ENCODE results near the gene INSRR.

Gene INSRR

DNA sequence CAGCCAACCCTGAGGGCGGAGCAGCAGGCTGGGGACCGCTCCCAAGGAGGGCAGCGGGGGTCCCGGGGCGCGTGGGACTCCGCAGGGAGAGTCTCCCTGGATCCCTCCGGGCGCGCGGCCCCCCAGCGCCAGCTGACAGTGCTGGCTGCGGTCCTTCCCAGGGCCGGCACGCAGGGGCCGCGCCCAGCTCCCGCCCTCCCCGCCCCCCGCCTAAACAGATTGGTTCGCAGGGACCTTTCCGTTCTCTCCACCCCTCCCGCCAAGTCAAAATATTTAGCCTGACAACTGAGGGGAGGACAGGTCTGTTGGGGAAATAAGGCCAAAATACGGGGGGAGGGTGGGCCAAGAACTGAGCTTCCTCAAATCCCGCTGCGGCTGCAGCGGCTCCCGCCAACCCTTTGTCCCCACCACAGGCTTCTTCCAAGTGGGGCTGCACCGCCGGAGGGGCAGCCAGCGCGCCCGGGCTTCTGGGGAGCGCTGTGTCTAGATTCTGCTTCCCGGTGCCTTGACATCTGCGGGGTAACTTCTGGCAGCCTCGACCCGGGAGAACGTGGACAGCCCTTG is at the start of gene INSRR:
Gene INSRR, minus strand, starts transcription at position 159 of the 564 bp plus-strand sequence. CDS start 496 bp downstream, outside the sequence.
- in situ Hi-C loops (cut with MboI; ENCODE audit: low sequenced_read_pairs): no loop called here

DNA sequence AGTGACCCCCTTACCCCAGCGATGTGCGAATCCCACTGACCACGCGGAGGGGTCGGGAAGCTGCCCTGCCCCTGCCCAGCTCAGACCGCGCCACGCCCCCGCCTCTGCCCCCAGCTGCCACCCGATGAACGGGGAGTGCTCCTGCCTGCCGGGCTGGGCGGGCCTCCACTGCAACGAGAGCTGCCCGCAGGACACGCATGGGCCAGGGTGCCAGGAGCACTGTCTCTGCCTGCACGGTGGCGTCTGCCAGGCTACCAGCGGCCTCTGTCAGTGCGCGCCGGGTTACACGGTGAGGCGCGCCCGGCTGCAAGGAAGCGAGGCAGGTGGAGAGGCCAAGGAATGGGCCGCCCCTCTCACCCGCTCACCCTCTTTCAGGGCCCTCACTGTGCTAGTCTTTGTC is 49.6 kb upstream of the INSRR start:
- in situ Hi-C loops (cut with MboI; ENCODE audit: low sequenced_read_pairs): no loop called here

DNA sequence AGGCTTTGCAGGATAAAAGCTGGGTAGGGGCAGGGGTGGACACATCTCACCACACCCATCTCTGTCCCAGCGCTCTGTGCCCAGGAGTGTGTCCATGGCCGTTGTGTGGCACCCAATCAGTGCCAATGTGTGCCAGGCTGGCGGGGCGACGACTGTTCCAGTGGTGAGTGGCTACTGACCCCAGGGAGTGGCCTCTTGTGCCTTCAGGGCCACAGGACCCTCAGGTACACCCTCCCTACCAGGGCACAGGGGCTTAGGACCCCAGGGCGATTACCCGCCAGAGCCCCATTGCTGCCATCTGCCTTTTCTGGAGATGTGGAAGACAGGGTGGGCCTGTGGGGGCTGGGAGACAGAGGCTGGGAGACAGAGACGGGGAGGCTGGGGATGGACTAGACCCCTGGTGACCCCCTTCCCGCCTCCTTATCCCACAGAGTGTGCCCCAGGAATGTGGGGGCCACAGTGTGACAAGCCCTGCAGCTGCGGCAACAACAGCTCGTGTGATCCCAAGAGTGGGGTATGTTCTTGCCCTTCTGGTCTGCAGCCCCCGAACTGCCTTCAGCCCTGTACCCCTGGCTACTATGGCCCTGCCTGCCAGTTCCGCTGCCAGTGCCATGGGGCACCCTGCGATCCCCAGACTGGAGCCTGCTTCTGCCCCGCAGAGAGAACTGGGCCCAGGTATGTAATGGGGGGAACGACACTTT is 47.4 kb upstream of the INSRR start:
- in situ Hi-C loops (cut with MboI; ENCODE audit: low sequenced_read_pairs): no loop called here

DNA sequence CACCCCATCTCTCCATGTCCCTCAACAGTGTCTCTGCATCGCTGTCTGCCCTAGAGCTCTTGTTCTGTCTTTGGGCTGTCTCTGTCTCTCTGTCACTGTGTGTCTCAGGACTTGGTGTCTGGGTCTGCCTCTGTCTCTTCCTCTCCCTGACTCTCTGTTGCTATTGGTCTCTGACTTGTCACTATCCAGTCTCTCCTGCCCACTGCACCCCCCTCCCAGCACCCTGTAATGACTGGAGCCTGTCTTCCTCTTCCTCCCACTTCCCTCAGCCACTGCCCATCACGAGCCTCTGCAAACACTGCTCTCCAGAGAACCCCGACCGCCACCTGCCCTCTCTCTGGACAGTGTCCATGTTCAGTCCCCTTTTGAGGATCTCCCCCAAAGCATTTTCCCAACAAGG is 46.7 kb upstream of the INSRR start:
- in situ Hi-C loops (cut with MboI; ENCODE audit: low sequenced_read_pairs): no loop called here

DNA sequence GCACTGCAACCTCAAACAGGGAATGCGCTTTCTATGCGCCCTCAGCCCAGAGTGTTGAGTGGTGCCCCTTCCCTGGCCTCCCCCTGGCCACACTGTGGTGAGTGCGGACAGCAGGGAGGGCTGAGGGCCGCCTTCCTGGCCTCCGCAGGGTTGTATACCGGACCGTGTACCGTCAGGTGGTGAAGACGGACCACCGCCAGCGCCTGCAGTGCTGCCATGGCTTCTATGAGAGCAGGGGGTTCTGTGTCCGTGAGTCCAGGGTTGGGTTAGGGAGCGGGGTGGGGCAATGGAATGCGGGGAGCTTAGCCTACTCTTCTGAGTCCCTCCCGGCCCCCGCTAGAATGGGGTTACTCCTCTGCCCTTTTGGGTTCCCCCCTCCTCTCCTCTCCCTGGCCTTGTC is 46.3 kb upstream of the INSRR start:
- in situ Hi-C loops (cut with MboI; ENCODE audit: low sequenced_read_pairs): no loop called here

DNA sequence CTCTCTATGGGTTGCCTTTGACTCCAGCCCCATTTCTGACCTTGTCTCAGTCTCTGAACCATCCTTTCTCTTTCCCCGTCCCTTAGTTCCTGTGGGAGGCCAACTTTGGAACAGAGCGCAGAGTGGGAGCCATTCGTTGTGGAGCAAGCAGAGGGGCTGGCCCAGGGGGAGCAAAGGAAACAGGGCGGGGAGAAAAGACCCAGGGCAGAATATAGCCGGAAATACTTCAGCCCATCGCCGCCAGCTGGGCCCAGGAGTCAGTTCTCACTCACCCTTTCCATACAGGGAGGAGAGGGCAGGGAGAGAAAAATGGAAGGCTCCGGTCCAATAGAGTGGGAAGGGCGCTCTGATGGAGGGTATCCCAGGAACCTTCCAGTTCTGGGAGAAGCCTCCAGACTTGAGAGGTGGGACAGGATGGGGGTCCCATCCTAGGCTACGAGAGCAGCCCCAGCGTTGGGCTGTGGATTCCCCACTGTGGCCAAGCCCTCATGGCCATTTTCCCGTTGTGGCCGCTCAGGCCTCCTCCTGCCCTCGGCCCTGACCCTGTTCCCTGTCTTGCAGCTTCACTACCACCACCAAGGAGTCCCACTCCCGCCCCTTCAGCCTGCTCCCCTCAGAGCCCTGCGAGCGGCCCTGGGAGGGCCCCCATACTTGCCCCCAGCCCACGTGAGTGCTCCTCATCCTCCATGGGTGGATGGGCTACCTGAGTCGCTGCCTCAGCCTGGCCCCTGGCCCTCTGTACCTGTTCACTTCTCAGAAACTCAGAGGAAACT is 45.5 kb upstream of the INSRR start:
- in situ Hi-C loops (cut with MboI; ENCODE audit: low sequenced_read_pairs): no loop called here

DNA sequence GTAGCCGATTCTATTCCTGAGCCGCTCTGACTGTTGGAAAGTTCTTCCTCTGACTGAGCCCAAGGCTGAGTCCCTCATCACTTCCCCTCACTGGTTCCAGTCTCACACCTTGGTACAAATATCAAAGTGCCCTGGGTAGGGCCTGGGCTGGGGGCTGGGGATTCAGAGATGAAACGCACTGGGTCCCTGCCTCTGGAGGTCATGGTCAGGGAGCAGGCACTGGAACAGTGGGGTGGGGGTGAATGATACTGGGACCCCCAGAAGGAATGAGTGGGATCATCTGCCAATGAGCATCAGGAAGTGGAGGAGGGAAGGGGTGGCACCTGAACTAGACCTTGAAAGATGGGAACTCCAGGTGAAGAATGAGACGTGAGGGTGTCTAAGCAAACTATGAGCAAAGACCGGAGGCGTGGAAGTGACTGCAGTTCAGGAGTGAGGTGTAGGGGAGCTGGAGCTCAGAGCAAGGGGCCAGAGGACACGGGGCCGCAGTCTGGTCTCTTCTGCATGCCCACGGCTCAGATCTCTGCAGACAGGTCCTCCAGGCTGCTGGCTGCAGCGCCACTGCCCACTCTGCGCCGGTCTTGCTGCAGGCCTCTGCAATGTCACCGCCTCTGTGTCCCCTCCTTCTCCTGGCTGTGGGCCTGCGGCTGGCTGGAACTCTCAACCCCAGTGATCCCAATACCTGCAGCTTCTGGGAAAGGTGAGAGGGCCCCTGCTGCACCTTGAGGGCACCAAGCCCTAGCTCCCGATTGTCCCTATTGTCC is 44.6 kb upstream of the INSRR start:
- in situ Hi-C loops (cut with MboI; ENCODE audit: low sequenced_read_pairs): no loop called here

DNA sequence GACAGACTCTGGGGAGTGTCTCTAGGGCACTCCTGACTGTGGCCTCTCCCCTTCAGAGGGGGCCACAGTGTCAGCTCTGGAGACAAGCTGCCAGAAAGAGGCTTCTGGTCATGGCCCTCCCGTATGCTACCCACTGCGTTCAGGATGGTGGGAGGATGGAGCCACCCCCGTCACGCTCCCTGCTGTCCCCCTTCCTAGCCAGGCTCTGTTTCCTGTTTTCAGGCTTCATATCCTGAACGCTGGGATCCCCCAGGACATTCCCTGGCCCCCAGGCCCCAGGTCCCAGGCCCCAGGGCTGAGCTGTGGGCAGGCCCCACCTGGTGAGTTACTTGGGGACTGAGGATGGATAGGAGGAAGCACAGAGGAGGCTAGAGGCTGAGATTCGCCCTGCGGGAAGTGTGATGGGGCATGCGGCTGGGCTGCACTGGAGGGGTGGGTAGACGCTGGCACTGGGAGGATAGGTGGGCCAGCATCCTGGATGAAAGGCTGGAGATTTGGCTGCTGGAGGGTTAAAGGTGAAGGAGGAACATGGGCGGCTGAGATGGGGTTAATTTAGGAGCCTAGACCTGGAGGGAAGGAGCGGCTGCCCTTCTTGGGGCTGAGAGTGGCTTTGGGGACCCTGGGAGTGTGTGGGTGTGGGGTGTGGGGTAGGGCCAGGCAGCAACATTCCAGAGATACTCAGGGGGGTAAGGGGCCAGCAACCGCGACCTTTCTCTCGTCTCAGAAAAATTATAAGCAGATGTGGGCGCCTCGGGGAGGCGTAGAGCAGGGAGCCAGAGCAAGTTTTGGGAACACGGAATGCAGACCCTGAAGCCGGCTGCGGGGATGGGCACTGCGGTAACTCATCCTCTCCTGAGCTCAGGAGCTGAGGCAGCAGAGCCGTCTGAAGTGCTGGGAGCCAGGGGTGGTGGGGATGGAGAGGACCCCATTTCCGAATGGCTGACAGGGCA is 43.3 kb upstream of the INSRR start:
- in situ Hi-C loops (cut with MboI; ENCODE audit: low sequenced_read_pairs): no loop called here

DNA sequence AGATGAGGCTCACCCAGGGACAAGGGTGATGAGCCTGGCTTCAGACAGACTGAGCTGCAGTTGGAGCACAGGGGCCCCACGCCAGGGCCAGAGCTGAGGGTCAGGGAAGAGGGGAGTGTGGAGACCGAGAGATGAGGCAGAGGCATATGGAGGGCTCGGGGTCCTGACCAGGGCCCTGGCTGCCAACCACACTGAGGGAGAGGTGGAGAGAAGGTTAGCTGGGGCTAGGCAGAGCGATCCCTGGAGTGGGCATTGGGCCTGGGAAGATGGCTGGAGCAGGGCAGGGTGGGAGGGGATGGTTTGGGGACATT is 42.6 kb upstream of the INSRR start:
- in situ Hi-C loops (cut with MboI; ENCODE audit: low sequenced_read_pairs): no loop called here

DNA sequence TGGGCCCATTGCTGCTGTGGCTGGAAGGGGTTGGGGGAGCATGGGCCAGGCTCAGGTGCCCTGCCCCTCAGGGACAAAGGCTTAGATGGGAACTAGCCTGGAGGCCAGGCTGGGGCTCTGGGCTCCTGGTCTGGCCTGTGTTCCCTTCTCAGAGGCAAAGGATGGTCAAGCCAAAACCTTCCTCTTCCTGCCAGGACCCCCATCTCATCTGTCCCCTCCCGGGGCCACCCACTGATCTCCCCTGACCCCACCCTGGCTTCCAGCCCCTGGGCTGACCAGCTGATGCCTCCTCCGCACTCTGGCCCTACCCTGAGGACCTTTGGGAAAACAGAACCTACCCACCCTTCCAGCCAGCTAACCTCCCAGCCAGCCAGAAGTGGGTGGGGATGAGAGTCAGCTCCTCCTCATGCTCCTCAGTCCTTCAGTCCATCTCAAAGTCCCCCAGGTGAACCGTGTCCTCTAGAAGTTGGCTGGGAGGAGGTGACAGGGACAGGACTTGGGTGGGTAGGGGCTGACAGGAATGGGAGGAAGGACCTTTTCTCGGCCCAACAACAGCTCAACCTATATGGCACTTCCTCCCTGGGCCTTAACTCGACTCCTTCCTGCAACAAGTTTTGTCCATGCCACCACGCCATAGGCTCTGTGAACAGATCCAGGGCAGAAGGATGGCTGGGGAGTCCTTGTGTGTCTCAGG is 42.1 kb upstream of the INSRR start:
- in situ Hi-C loops (cut with MboI; ENCODE audit: low sequenced_read_pairs): no loop called here

DNA sequence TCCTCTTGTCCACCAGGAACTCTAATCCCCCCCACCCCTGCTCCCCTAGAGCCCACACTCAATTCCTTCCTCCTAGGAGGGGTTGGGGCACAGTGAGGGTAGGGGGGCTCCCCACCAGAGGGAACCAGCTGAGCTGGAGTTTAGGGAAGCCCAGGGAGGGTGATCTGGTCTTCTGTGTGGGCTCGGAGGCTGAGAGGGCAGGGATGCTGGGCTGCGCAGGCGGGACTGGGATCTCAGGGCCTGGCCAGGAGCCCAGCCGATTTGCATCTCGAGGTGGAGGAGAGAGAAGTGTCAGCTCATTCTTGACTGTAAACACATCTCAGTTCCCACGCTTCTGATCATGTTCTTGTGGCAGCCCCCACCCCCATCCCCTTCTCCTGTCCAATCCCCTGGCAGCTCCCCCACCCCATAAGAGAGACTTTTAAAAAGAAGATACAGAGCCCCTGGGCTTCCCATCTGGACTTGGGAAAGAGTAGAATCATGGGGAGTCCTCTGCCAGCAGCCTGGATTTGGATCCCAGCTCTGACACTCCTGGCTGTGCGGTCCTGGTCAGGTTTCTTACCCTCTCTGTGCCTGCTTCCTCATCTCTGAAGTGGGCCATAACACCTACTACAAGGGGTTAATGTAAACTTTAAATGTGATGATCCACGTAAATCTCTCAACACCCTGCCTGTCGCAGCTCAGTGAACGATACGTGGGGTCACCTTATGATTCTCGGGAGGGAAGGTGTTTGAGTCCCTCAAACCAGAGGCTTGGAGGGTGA is 41.2 kb upstream of the INSRR start:
- in situ Hi-C loops (cut with MboI; ENCODE audit: low sequenced_read_pairs): no loop called here

DNA sequence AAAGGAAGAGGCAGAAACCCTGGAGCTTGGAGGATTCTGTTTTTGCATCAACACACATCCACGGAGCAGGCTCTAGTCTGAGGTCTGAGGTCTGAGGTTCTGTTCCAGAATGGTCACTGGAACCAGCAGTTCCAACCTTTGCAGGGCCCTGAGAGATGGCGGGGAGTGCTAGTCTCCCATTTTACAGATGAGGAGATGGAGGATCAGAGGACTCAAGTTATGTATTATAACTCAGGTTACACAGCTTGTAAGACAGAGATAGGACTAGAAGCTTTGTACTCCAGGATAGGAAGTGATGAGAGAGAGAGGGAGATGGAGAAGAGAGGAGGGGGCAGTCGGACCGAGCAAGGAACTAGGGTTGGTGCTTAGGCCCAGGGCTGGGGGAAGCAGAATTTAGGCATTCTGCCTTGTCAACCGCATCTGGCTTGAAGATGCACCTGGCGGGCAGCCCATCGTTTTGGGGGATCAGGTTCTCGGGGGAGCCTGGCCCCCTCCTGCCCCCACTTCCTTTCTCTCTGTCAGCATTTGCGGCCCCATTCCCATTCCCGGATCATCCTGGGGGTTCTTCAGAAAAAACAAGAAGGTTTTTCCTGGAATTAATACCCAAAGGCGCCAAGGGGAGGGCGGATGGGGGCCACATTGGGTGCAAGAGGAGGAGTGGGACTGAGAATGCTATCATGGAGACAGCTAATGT is 40.2 kb upstream of the INSRR start:
- in situ Hi-C loops (cut with MboI; ENCODE audit: low sequenced_read_pairs): no loop called here

DNA sequence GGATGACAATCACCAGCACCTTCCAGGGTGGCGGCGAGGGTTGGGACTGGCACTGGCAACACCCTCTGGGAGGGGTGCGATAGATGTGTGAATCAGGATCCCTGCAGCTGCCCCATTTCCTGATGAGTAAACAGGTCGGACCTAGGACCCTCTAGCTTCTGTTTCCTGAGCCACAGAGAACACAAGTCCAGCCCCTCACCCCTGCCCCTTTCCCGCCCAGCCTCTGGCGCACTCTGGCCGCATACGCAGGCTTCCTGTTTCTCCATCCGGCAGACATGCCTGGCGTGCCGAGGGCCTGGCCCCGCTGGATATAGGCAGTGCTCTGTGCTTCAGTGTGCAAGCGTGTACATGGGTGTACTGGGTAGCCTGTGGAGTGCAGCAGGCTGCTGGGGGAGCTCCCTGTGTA is 39.2 kb upstream of the INSRR start:
- in situ Hi-C loops (cut with MboI; ENCODE audit: low sequenced_read_pairs): no loop called here

DNA sequence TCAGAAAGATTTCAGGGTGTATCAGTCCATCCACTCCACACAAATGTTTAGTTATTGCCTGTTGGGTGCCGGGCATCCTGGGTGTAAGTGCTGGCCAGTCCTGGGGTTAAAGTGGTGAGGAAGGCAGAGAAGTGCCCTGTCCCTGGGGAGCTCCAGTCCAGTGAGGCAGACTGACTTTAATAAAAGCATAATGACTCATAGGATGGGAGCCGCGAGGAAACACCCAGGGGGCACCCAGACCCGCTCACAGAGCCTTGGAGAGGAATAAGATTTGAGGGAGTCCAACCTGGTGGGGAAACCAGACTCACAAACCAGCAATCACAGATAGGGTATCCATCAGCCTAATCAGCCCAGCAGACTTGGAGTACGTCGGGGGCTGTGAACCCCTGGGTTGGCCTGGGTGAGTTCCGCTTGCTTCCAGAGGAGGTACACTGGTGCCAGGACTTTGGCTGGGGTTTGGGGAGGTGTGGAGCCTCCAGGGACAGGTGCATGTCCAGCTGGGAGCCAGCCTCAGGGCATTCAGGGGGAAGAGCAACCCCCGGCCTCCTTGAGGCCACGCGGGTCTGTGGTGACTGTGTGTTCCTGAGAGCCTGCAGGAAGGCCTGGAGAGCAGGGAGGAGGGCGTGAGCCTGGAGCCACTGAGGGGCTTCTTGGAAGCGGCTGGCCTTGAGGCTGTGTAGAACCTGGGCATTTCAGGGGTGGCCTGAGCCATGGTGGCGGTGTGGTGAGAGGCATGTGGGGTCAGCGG is 38.3 kb upstream of the INSRR start:
- in situ Hi-C loops (cut with MboI; ENCODE audit: low sequenced_read_pairs): no loop called here

DNA sequence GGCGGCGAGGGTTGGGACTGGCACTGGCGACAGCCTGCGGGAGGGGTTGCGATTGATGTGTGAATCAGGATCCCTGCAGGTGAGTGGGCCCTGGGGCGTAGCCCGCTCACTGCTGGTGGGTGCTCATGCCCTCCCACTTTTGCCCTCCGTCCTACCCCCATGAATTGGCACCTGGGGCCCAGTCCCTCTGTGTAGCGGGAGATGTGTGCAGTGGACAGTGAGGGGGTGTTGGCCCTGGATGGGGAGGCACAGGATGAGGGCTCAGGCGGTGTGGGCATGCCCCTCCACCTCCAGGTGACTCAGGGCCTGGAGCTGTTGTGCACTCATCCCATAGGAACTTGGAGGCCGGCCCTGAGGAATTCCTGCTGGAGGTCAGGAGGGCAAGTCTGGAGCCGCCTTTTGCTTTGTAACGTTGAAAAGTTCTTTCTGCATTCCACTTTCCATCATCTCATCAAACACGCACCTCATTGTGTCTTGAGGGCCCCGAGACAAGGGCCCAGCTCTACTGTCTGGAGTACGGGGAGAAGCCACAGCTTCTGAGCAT is 37.6 kb upstream of the INSRR start:
- in situ Hi-C loops (cut with MboI; ENCODE audit: low sequenced_read_pairs): no loop called here

DNA sequence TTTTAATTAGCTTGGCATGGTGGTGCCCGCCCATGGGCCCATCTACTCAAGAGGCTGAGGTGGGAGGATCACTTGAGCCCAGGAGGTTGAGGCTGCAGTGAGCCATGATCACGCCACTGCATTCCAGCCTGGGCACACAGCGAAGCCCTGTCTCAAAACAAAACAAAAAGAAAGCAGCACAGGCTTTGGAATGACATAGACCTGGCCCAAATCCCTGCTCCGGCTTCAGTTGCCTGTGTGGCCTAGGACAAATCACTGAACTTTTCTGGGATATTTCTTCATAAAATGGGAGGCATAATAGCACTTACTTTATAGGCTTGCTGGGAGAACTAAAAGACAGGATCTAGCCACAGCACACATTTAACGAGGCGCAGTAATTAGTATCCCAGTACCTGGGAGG is 37.0 kb upstream of the INSRR start:
- in situ Hi-C loops (cut with MboI; ENCODE audit: low sequenced_read_pairs): no loop called here

DNA sequence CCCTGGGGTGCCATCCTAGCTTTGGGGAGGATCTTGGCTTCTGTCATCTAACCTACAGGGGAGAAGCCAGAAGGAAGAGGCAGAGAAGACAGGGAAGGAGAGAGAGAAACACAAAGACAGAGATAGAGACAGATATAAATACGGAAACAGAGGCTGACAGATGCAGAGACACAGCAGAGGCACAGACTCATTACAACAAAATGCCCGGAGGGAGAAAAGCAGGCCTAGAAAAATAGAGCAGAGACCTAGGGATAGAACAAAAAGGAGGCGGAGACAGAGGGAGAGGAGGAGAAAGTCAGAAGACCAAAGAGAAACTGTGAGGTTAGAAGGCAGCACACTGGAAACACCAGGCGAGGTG is 36.5 kb upstream of the INSRR start:
- in situ Hi-C loops (cut with MboI; ENCODE audit: low sequenced_read_pairs): no loop called here

Measured in HL-60/S4 (cell line).